Measurements from ENCODE around the gene RTP5. TPM values are rescaled to one million over a fixed set of nuclear protein-coding genes. Genes with fewer than 3 reads are reported as not detected.
A peak's percentile ranks its signal among the peaks of the same experiment; 100 is the strongest.

The RTP5 gene
- total RNA-seq, 1 donor from 2014 or later, result not detected

DNA sequence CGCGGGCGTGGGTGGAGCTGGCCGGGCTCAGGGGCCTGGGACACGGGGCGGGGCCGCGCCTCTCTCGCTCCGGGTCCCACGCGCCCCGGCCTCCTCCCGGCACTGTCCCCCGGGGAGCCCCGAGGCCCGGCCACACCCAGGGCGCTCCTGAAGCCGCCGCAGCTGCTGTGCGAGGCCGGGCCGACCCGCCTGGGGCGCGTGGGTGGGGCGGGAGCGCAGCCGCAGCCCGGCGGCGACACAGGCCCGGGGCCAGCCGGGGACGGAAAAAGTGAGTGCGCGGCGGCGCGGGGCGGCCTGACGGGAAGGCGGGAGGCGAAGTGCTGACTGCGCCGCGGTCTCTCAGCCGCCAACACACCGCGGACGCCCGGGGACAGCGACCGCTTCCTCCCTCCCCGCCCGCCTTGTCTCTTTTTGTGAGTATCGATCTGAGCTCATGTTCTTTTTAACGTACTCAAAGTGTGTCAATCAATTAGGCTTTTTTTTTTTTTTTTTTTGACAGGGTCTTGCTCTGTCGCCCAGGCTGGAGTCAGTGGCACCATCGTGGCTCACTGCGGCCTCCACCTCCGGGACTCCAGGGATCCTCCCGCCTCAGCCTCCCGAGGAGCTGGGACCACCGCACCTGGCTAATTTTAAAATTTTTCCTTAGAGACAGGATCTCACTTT is 25.3 kb upstream of the RTP5 start:
- H3K4me1 ChIP-seq, result peaks cover 13% of the 10 kb centered on the region
- intact Hi-C loops (cut with DNase I), result no loop called here
- DNase-seq, result peak; percentile 85
- no peaks in the 10 kb centered on the region for H3K36me3 ChIP-seq
- TF ChIP-seq, protein P1, sequence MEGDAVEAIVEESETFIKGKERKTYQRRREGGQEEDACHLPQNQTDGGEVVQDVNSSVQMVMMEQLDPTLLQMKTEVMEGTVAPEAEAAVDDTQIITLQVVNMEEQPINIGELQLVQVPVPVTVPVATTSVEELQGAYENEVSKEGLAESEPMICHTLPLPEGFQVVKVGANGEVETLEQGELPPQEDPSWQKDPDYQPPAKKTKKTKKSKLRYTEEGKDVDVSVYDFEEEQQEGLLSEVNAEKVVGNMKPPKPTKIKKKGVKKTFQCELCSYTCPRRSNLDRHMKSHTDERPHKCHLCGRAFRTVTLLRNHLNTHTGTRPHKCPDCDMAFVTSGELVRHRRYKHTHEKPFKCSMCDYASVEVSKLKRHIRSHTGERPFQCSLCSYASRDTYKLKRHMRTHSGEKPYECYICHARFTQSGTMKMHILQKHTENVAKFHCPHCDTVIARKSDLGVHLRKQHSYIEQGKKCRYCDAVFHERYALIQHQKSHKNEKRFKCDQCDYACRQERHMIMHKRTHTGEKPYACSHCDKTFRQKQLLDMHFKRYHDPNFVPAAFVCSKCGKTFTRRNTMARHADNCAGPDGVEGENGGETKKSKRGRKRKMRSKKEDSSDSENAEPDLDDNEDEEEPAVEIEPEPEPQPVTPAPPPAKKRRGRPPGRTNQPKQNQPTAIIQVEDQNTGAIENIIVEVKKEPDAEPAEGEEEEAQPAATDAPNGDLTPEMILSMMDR (IDR thresholded peaks at IDR 0.05), result no peak
- no peaks in the 10 kb centered on the region for H3K27me3 ChIP-seq
- peak overlapping the region; percentile 42 for H3K4me3 ChIP-seq
- no peak overlapping the region for H3K27ac ChIP-seq
- peak; percentile 89 for ATAC-seq
- H3K9me3 ChIP-seq, result no peaks in the 10 kb centered on the region

DNA sequence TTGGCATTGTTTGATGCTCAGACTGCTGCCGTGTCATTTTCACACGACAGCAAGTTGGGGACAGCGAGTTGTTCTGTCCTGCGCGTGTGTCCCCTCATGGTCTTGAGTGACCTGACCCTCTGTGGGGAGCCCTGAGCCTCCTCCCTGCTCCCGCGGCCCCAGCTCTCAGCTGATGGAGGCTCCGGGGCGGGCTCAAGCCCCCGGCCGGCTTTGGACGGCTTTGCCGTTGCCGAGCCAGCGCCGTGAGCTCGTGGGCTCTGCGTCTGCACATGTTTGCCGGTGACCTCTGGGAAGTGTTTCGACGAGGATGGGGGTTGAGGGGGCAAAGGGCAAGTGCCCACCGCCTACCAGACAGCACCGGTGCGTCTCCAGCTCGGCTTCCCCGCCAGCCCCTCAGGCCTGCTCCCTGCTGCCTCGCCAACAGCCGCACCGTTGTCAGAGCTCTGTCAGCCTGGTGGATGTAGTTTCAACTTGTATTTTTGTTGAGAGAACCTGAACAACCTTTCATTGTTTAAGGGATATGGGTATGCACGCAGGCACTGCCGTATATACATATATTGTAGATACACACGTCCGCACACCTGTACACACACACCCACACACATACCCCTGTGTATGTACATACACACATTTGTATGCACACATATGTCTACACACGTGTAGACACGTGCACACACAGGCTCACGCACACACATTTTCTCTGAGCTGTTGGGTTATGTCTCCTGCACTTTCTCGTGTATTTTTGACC is 24.5 kb upstream of the RTP5 start:
- intact Hi-C loops (cut with DNase I), result no loop called here
- Histone ChIP-seq H3K9me3 (no peaks in the 10 kb centered on the region), H3K4me3 (peak overlapping the region; percentile 42), H3K27me3 (no peaks in the 10 kb centered on the region), H3K4me1 (peaks cover 13% of the 10 kb centered on the region), H3K36me3 (no peaks in the 10 kb centered on the region), H3K27ac (no peak overlapping the region)
- ATAC-seq (no peak), DNase-seq (no peak)
- TF ChIP-seq, protein P1 (IDR thresholded peaks at IDR 0.05), result no peak

- Histone ChIP-seq H3K36me3 (no peaks in the 10 kb centered on the region), H3K27me3 (no peaks in the 10 kb centered on the region), H3K4me3 (no peak overlapping the region), H3K27ac (no peak overlapping the region), H3K9me3 (no peaks in the 10 kb centered on the region), H3K4me1 (peaks cover 13% of the 10 kb centered on the region)
- peak; percentile 58 for DNase-seq
- no peak for ATAC-seq
- TF ChIP-seq, protein P1 (IDR thresholded peaks at IDR 0.05), result no peak
- intact Hi-C loops (cut with DNase I), result no loop called here
Measured at GRCh38 chr2:241846406-241846805, 23.1 kb upstream of the RTP5 start.

DNA sequence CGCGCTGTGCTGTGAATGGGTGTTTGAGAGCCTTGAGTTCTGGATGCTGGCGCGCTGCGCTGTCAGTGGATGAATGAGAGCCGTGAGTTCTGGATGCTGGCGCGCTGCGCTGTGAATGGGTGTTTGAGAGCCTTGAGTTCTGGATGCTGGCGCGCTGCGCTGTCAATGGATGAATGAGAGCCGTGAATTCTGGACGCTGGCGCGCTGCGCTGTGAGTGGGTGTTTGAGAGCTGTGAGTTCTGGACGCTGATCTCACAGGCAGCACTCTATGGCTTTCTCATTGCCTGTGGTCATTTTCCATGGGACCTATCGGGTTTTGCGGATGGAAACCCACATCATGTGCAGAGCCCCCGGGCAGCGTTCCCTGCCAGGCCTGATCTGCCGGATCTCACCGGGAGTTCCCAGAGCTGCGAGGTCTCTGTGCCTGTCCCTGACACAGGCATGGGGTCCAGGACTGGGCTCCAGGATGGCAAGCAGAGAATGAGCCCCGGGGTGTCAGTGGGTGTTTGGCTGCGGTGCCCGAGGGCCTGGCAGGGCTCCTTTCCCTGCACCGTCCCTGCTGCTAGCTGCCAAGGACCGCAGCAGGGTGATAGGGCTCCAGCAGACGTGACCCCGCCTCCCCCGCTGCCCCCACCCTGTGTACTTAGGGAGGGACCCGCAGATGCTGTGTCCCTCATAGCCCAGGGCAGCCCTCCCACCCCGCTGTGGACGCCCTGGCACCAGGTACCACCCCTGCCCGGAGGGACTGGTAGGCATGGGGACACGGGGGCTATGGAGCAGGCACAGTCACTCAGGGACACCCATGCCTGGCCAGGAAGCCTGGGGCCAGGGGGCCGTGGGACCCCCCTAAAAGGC is 20.5 kb upstream of the RTP5 start:
- intact Hi-C loops (cut with DNase I), result no loop called here
- DNase-seq (no peak), ATAC-seq (no peak)
- Histone ChIP-seq H3K27ac (no peak overlapping the region), H3K27me3 (no peaks in the 10 kb centered on the region), H3K4me1 (peaks cover 10% of the 10 kb centered on the region), H3K36me3 (no peaks in the 10 kb centered on the region), H3K4me3 (no peak overlapping the region), H3K9me3 (no peaks in the 10 kb centered on the region)
- TF ChIP-seq, protein P1 (IDR thresholded peaks at IDR 0.05), result no peak

- peak; percentile 63 for DNase-seq
- ATAC-seq, result no peak
- H3K9me3 ChIP-seq, result no peaks in the 10 kb centered on the region
Measured at GRCh38 chr2:241849616-241850543, 19.6 kb upstream of the RTP5 start.

More at GRCh38 chr2:241849616-241850543, 19.6 kb upstream of the RTP5 start:
- Histone ChIP-seq H3K4me1 (peaks cover 4% of the 10 kb centered on the region), H3K4me3 (no peak overlapping the region), H3K36me3 (no peaks in the 10 kb centered on the region), H3K27ac (no peak overlapping the region), H3K27me3 (no peaks in the 10 kb centered on the region)
- intact Hi-C loops (cut with DNase I), result no loop called here
- TF ChIP-seq, protein P1 (IDR thresholded peaks at IDR 0.05), result no peak

Measured in upper lobe of right lung (tissue), 1 donor.